HUES6 (cell line): ENCODE data around the gene NCKAP5.

Experiments used
- H3K27ac ChIP-seq: 2 replicates; pipeline ENCODE4 v1.7.0; 2013; ENCODE audit warnings: low read depth, mild to moderate bottlenecking, low read length, inconsistent platforms
- H3K27me3 ChIP-seq: 2 replicates; pipeline ENCODE4 v1.6.1; 2013; ENCODE audit warnings: low read length; ENCODE audit not compliant: control insufficient read depth, insufficient read depth
- H3K36me3 ChIP-seq: 2 replicates; pipeline ENCODE4 v1.6.1; 2013; ENCODE audit warnings: low read length; ENCODE audit not compliant: control insufficient read depth, insufficient read depth
- H3K4me1 ChIP-seq: 2 replicates; pipeline ENCODE4 v1.6.1; 2013; ENCODE audit warnings: low read length; ENCODE audit not compliant: control insufficient read depth, insufficient read depth
- H3K4me3 ChIP-seq: 2 replicates; pipeline ENCODE4 v1.5.1; 2013; ENCODE audit warnings: low read depth, low read length
- H3K9ac ChIP-seq: one replicate; pipeline ENCODE4 v1.6.1; 2013; ENCODE audit warnings: mild to moderate bottlenecking, low read length
- H3K9me3 ChIP-seq: 2 replicates; pipeline ENCODE4 v1.6.1; 2013; ENCODE audit warnings: low read depth, low read length; ENCODE audit not compliant: control insufficient read depth, insufficient read depth

NCKAP5 gene

DNA sequence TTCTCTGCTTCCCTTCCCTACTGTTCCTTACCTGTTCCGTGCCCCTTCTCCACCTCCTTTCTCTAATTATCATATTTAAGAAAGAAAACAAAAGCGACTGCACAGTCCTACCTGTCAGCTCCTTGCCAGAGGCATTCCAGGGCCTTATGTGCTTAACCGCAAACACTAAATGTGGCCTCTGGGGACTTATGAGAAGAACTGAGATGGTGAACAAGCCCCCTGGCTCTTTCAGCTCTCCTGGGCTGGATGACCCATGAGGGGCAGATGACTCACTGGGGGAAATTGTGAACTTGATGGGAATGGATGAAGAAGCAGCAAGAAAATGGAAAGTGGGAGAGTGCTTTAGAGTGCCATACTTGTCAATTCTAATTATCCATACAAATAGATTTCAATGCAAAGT lies 792.0 kb downstream of the NCKAP5 start:
- Histone ChIP-seq H3K9me3 (no peaks in the 10 kb centered on the region), H3K27ac (no peak overlapping the region), H3K4me3 (no peak overlapping the region), H3K36me3 (no peaks in the 10 kb centered on the region), H3K4me1 (no peaks in the 10 kb centered on the region), H3K27me3 (no peaks in the 10 kb centered on the region), H3K9ac (no peak overlapping the region)

DNA sequence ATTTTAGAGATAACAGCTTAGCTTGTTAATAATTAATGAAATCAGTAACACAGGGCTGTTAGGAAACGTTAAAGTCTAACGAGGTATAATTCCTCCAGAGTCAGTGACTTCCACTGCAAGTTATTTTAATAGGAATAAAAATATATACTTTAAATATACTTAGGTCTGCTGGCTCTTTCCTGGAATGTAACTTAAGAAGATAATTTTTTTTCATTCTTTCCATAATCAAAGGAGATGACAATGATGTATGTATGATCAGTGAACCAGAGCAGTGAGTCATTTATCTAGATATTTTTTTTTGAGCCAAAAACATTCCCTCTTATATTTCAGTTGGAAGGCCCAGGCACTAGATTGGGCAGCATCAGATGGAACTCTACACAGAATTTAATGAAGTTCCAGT lies 794.1 kb downstream of the NCKAP5 start:
- no peaks in the 10 kb centered on the region for H3K4me1 ChIP-seq
- H3K27ac ChIP-seq: no peak overlapping the region
- 0 out of 2 replicates have a peak, but pooled peaks cover 3% of the 10 kb centered on the region for H3K9me3 ChIP-seq
- H3K4me3 ChIP-seq: no peak overlapping the region
- H3K27me3 ChIP-seq: no peaks in the 10 kb centered on the region
- no peaks in the 10 kb centered on the region for H3K36me3 ChIP-seq
- no peak overlapping the region for H3K9ac ChIP-seq

DNA sequence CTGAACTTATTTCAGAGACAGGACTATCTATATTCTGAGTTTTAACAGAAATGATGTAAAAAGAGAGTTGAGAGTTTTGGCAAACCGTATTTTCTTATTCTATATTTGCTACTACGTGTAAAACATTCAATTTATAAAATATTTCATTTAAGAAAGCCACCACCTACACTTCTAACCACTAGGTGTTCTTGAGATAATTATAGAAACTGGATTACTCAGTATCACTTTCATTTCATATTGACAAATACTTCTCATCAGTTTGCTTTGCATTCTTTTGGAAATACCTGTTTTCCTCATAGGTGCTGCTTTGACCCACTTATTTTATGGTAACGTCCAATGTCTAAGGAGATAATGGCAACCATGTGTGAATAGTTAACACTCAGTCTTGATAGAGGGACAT lies 794.9 kb downstream of the NCKAP5 start:
- no peak overlapping the region for H3K27ac ChIP-seq
- H3K36me3 ChIP-seq: no peaks in the 10 kb centered on the region

DNA sequence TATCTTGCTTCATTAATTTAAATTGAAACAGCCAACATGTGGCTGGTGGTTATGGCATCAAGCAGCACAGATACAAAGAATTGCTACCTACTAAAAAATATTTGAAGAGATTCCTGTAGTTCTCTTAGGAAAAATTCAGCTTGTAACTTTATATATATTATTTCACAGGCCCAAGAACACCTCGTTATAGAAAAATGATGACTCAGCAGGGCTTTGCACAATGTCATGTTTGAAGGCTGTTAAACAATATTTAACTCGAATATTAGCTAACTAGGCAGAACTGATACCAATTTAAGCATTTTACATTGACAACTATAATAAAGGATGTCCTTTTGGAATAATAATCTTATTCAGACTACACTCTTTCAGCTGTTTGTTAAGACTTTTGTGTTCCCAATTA lies 795.9 kb downstream of the NCKAP5 start:
- no peak overlapping the region for H3K27ac ChIP-seq
- no peaks in the 10 kb centered on the region for H3K4me1 ChIP-seq
- no peak overlapping the region for H3K4me3 ChIP-seq
- H3K9me3 ChIP-seq: 0 out of 2 replicates have a peak, but pooled peaks cover 3% of the 10 kb centered on the region
- H3K9ac ChIP-seq: no peak overlapping the region
- H3K27me3 ChIP-seq: no peaks in the 10 kb centered on the region
- no peaks in the 10 kb centered on the region for H3K36me3 ChIP-seq

More for the DNA sequence above, 794.9 kb downstream of the NCKAP5 start:
- Histone ChIP-seq H3K4me3 (no peak overlapping the region), H3K9me3 (0 out of 2 replicates have a peak, but pooled peaks cover 3% of the 10 kb centered on the region), H3K4me1 (no peaks in the 10 kb centered on the region), H3K9ac (no peak overlapping the region), H3K27me3 (no peaks in the 10 kb centered on the region)

DNA sequence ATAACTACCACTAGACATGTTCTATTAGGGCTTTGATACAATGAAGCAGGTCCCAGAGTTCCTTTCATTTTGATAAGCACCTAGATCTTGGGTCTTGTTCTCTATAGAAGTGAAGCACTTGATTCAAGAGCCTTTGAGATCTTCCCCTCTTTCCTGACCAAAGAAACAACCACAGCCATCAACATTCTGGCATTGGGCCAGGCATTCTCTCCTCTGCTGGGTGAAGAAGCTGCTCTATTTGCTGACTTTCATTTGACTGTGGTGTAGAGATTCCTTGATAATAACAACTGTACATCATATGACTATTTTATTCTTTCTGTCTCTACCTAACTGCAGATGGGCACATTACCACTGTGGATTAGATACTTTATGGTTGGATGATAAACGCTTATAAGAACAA lies 801.7 kb downstream of the NCKAP5 start:
- no peak overlapping the region for H3K4me3 ChIP-seq
- no peaks in the 10 kb centered on the region for H3K27me3 ChIP-seq
- H3K36me3 ChIP-seq: no peaks in the 10 kb centered on the region
- H3K9ac ChIP-seq: no peak overlapping the region
- H3K4me1 ChIP-seq: no peaks in the 10 kb centered on the region
- no peak overlapping the region for H3K27ac ChIP-seq
- 0 out of 2 replicates have a peak, but pooled peaks cover 3% of the 10 kb centered on the region for H3K9me3 ChIP-seq

DNA sequence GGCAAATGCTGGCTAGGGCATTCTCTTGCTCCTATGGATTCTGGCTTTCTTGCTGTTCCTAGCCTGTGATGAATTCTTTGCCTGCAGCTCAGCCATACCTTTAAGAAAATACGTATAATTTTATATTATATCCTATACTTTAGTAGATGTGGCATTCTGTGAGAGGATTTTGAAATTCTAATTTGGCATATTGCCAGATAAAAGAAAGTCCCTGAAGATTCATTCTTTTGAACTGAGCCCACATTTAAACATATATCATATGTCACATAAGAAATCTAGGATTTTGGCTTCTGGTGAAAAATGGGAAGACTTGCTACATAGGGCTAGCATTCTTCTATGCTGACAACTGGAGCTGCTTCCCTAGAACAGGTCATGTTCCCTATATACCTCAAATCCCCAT lies 806.8 kb downstream of the NCKAP5 start:
- no peak overlapping the region for H3K4me3 ChIP-seq
- no peak overlapping the region for H3K9ac ChIP-seq
- 0 out of 2 replicates have a peak, but pooled peaks cover 2% of the 10 kb centered on the region for H3K4me1 ChIP-seq
- no peaks in the 10 kb centered on the region for H3K9me3 ChIP-seq
- no peak overlapping the region for H3K27ac ChIP-seq
- H3K27me3 ChIP-seq: no peaks in the 10 kb centered on the region
- H3K36me3 ChIP-seq: no peaks in the 10 kb centered on the region

DNA sequence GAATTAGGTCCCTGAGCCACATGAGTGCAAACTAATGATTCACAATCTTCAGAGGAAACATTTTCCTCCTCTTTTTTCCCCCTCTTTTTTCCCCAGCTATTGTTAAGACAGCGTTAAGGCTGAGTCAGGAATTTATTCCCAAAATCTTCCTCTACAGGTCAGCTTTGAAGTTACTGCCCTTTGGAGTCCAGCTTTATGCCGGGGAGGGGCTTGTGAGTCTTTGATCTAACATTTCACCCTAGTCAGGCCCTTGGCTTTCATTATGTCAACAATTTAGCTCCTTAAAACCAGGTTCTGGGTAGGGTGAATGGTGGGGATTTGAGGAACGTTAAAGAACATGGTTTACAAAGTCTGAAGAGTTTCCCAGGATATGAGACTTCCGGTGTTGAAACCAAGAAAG lies 807.3 kb downstream of the NCKAP5 start:
- H3K27ac ChIP-seq: no peak overlapping the region
- no peaks in the 10 kb centered on the region for H3K36me3 ChIP-seq
- no peaks in the 10 kb centered on the region for H3K27me3 ChIP-seq
- H3K9me3 ChIP-seq: no peaks in the 10 kb centered on the region
- no peak overlapping the region for H3K4me3 ChIP-seq
- H3K9ac ChIP-seq: no peak overlapping the region
- 0 out of 2 replicates have a peak, but pooled peaks cover 2% of the 10 kb centered on the region for H3K4me1 ChIP-seq

DNA sequence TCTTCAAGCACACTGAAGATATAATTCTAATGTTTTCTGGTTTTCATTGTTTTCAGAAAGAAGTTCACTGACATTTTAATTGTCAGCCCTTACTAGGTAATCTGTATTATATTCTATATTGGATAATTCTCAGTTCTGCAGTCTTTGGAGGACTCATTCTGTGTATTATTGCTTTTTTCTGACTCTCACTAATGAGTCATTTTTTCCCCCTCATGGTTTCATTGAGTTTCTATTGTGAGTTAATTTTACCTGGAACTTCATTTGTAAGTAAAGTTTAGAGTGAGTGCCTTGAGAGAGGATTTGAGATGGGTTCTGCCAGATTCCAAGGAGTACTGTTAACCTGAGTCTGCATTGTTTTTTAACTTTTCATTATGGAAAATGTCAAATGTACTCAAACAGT lies 807.9 kb downstream of the NCKAP5 start:
- no peak overlapping the region for H3K9ac ChIP-seq
- no peak overlapping the region for H3K27ac ChIP-seq
- no peaks in the 10 kb centered on the region for H3K9me3 ChIP-seq
- H3K4me1 ChIP-seq: 0 out of 2 replicates have a peak, but pooled peaks cover 2% of the 10 kb centered on the region
- H3K4me3 ChIP-seq: no peak overlapping the region
- H3K27me3 ChIP-seq: no peaks in the 10 kb centered on the region
- no peaks in the 10 kb centered on the region for H3K36me3 ChIP-seq

DNA sequence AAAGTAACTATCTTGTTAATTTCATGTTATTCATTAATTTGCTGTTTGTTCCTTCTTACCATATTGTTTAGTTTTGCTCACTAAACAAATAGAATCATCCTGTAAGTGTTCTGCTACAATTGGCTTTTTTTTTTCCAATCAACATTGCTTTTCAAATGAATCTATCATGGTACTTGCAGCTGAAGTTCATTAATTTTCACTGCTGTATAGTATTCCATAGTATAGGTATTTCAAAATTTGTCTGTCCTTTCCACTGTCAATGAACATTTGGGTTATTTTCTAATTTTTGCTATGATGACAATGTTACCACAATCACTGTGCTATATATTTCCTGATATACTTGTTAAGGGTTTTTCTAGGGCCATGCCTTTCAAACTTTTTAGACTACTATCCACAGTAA lies 809.3 kb downstream of the NCKAP5 start:
- H3K9ac ChIP-seq: no peak overlapping the region
- H3K27ac ChIP-seq: no peak overlapping the region
- H3K27me3 ChIP-seq: no peaks in the 10 kb centered on the region
- H3K4me1 ChIP-seq: 0 out of 2 replicates have a peak, but pooled peaks cover 2% of the 10 kb centered on the region
- no peak overlapping the region for H3K4me3 ChIP-seq
- no peaks in the 10 kb centered on the region for H3K36me3 ChIP-seq
- no peaks in the 10 kb centered on the region for H3K9me3 ChIP-seq

DNA sequence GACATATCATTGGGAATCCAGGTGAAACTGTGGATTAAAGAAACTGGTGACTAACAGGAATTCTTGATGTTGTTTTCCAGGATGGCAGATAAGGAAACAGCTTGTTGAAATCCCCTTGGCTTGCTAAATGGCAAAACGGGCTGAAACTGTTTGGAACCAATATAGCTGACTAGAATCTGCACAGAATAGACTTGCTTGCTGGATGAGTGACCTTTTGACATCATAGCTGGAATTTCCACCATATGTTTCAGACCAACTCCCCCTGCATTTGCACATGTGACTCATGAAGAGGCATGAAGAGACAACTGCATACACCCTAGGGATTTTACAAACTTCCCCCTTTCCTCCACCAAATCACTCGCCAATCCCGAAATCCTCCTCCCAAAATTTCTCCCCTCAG lies 810.6 kb downstream of the NCKAP5 start:
- H3K27ac ChIP-seq: no peak overlapping the region
- H3K27me3 ChIP-seq: no peaks in the 10 kb centered on the region
- no peak overlapping the region for H3K4me3 ChIP-seq
- H3K9me3 ChIP-seq: no peaks in the 10 kb centered on the region
- no peaks in the 10 kb centered on the region for H3K36me3 ChIP-seq
- H3K4me1 ChIP-seq: 0 out of 2 replicates have a peak, but pooled peaks cover 2% of the 10 kb centered on the region
- H3K9ac ChIP-seq: no peak overlapping the region

DNA sequence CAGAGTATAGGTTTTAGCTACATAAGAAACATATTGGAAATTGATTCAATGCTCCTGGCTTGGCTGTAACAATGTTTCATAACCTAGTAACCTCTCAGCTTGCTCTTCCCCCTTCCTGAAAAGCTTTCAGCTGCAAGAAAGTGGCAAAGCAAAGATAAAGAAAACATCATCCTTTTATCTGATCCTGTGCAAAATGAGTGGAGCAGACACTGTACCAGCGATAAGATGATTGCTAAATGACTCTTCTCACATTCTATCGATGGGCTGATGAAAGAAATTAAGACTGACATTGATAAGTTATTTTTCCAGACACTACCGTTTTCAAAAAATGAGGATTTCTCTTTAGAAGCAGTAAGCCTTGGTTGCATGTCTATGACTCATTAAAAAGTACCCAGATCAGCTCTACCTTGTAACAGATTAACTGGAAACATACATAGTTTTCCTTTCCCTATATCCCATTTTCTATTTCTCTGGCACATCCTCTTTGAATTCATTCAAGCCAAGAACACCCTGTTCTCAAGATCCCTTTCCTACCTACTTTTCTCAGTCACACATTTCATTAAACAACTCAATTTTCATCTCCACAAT lies 811.2 kb downstream of the NCKAP5 start:
- 0 out of 2 replicates have a peak, but pooled peaks cover 2% of the 10 kb centered on the region for H3K4me1 ChIP-seq
- no peaks in the 10 kb centered on the region for H3K9me3 ChIP-seq
- H3K4me3 ChIP-seq: no peak overlapping the region
- no peak overlapping the region for H3K9ac ChIP-seq
- no peaks in the 10 kb centered on the region for H3K36me3 ChIP-seq
- H3K27ac ChIP-seq: no peak overlapping the region
- H3K27me3 ChIP-seq: no peaks in the 10 kb centered on the region
